Stimulated activated CD4-positive, alpha-beta T cell treated with anti-CD3 and anti-CD28 coated beads, Interleukin-12 subunit alpha, Interleukin-12 subunit beta, amount 100 ng/mL, for 48 hours (primary cell): ENCODE results near the gene SGCA.
A peak's percentile ranks its signal among the peaks of the same experiment; 100 is the strongest.

ENCODE experiments used
- DNase-seq, 3 donors: peaks; one replicate each; pipeline ENCODE4 v3.0.0-alpha.2; 2020; ENCODE audit warnings: low read depth in 2 of 3, low spot score in 1 of 3

The SGCA gene

DNA sequence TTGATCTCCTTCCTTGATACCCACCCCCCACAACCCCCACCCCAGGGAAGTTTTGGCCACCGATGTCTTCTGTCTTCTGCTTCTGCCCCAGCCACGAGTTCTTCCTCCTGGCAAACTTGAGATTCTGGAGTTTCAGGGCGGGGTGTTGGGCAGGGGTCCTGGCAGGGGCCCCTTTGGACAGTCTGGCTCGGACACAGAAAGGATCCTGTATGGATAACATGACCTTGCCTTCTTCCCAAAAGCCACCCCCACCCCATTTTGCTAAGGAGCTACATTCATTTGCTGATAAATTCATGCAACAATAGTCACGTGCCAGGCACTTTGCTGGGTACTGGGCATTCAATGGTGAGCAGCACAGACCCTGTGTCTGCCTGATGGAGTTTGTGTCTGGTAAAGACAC is 41.5 kb downstream of the SGCA start:
- no peak for DNase-seq

DNA sequence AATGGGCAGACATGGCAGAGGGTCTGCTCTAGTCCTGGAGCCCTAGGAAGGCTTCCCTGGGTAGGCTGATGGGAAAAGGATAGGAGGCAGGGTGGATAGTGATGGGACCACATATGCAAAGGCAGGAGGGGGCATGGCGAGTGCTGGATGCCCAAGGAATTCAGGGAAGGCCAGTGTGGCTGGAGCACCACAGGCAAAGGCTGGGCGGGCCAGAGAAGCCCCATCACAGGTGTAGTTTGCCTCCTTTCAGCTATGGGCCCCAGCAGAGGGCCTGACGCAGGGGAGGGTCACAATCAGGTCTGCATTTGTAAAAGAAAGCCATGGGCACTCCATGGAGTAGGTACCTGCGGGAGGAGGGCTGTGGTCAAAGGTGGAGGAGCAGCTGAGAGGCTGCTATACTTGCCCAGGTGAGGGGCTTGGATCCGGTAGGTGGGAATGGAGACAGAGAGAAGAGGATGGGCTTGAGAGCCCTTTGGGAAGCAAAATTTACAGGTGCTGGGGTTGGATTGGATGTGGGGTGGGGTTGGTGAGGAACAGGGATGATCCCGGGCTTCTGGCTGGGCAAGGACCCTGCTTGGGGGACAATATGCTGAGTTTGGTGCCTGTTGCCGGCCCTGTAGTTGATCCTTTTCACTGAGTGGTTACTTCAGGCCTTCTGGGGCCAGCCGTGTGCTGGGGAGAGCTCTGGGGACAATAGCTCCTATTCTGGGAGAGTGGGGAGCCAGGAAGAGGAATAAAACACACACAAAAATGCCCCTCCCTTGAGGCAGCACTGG is 42.2 kb downstream of the SGCA start:
- DNase-seq, result no peak

DNA sequence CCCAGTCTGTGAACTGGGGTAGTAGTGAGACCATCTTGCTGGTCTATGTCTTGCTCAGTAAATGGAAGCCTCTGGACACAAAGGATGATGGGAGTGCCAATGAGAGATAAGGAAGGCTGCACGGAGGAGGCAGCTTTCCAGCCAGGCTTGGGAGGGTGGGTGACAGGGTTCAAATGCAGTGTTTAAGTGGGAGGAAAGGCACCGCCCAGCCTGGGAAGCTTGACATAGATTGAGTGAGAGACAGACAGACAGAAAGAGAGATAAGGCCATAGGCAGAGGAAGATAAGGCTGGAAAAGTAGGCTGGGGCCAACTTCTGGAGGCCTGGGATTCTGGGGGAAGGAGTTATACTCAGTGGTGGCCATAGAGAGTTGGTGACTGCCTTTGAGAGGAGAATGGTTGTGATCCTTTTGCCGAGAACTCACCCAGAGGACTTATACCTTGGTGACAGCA is 42.8 kb downstream of the SGCA start:
- no peak for DNase-seq

DNA sequence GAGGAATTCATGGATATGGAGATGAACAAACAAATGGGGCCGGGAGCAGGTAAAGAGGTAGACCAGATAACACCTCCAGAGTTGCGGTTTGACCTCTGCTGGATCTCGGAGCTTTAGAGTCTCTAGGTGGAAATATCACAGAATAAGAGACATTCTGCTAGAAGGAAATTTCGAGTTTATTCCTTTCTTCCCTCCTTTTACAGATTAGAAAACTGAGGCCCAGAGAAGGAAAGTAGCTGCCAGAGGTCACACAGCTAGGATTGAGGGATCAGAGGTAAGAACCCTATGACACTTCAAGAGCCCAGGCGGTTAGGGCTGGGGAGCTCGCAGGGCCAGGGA is 43.3 kb downstream of the SGCA start:
- DNase-seq, result no peak

DNA sequence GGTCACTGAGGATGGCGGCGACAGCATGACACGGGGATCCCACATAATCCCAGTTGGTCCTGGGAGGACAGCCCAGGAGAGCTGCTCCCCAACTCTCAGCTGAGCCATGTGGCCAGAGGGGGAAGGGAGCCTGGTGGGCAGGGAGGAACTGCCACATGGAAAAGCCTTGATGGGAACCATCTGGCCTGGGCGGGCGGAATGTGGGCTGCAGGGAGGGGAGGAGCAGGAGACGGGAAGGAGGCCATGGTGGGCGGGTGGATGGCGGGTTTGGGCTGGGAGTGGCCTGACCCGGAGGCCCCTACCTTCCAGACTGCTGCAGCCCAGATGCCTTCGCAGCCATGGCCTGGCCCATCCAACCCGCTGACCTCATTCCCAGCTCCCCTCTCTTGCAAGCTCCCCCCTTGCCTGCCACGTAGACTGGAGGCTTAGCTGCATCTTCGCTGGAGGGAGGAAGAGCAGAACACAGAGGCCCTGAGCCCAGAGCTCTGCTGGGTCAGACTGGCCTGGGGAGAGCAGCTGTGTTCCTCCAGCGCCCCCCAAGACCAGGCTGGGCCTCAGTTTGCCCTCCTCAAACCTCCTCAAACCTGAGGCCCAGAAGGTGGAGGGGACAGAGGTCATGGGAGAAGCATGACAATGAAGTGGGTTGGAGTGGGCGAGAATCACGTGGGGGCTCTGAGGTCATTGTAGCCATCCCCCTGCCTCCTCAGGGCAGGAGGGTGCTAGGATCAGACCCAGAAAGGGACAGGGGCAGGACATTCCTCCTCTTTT is 43.9 kb downstream of the SGCA start:
- no peak for DNase-seq

DNA sequence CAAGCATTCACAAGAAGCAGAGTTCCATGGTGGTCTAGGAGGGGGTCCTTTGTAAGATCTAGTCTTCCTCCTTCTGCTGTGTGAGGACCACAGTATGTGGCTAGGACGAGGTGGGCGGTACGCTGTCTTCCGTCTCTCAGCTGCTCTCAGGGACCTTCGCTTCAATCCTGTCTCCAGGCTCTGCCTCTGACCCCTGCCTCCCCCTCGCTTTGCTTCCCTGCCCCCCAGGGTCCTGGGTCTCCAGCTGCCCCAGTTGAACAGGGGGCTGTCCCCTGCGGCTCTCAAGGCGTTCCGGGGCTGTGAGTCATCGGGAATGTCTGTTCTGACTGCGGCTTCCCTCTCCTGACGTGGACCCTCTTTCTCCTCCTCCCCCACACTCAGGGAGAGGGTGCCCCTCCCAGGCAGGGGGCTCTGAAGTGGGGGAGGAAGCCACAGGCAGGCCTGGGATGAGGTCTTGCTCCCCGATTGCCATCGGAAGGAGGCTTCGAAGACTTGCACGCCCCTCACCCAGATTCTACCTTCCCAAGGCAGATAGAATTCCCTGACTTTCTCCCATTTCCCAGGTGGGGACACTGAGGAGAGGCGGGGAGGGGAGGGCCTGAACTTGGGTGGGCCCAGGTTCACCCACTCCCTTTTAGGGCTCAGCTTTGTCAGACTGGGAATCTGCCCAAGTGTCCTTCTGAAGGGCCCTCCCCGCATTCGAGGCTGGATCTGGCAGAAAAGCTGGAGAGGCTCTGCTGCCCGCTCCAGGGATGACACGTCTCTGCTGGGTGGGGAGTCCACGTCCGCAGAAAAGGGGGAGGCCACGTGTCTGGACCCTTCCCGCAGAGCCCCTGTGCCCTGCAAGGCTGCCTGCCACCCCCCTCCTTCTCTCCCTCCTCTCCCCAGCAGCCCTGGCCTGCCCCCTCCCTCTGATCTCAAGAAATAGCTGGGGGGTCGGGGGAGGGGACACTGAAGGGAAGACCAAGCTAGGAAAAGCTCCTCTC is 44.7 kb downstream of the SGCA start:
- DNase-seq, result no peak

DNA sequence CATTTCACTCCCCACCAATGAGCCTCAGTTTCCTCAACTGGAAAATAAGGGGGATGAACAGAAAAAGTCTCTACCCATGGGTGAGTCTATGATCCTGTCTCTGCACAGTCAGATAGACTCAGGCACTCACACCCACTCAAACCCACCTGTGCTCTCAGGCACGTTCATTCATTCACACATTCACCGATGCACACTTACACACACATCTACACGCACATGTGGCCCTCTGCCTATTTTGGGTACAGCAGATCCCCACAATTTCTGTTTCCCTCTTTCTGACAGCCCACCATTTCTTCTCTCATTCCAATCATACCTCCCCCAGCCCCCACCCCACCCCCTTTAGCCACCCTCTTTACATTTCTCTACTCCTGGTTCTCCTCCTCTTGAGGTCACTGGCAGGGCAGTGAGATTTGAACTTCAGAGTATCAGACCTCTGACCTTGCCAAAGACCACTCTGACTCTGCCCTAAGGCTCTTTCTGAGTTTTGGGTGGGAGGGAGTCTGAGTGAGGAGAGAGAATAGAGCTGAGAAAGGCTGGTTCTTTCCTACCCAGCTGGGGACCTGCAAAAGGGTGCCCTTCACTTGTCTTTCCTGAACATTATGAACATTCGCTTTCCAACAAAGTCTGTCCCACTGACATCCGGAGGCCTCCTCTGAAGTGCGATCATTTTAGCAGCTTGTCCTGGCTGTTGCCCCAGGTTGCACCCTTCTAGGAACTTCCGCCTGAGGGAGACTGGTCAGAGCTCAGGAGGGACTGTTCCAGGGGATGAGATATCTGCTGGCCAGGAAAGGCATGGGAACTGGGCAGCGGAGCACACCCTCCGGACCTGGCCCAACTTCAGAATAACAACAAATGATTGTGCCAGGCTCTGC is 45.7 kb downstream of the SGCA start:
- no peak for DNase-seq

DNA sequence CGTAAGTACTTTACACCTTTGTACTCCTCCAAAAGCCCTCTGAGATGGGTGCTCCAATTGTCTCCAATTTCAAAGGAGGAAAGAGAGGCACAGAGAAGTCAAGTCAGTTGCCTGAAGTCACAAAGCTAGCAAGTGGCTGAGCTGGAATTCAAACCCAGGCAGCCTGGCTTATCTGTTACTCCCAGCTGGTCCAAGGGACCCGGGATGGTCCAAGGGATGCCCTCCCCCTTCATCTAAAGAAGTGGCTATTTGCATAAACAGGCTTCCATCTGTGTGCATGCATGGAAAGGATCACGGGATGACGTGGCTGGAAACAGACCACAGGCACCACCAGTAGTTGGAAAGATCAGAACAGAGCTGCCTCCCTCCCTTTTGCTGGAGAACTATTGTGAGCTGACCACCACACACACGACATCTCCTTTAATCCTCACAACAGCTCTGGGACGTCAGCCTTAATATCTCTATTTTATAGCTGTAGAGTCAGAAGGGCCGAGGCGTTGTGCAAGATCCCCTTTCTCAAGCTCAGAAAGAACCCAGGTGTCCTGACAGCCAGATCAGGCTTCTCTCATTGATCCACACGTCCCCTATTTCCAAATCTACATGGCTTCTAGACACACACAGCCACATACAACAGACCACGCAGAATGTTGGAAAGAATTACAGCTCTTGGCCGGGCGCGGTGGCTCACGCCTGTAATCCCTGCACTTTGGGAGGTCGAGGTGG is 46.5 kb downstream of the SGCA start:
- DNase-seq, result no peak

DNA sequence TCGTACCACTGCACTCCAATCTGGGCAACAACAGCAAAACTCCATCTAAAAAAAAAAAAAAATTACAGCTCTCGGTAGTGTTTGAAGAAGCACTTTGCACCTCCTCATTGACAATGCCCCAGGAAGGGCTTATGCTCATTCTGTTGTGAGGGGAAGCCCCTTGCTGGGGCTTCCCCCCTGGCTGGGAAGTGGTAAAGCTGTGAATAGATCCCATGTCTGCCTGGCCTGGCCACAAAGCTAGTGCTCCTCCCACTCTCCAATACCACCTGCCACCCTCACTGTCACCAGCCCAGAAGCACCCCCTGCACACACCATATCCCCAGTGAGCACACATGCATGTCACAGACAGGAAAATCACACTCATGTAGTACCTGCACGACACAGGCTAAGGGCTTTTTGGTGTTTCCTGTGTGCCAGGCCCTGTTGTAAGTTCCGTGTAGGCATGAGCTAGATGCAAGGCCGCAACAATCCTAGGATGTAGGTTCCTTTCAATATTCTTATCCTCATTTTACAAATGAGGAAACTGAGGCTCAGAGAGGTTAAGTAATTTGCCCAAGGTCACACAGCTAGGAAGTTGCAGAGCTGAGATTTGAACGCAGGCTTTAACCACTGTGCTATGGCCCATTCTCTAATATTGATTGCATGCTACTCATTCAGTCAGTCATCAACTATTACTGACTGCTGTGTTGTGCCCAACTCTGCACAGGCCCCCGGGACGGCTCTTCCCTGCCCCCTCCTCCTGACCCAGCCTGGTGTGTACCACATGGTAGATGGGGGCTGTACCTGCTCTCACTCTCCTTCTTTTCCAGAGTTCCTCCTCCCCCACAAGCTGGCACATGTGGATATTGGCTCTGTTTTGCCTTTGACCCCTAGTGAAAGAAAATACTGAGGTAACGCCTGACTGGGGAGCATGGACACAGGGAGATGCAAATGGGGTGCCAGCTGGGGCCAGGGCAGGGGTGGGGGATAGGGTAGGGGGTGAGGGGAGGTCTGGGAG is 47.5 kb downstream of the SGCA start:
- DNase-seq, result peak; percentile 20 to 34 (median 30)

DNA sequence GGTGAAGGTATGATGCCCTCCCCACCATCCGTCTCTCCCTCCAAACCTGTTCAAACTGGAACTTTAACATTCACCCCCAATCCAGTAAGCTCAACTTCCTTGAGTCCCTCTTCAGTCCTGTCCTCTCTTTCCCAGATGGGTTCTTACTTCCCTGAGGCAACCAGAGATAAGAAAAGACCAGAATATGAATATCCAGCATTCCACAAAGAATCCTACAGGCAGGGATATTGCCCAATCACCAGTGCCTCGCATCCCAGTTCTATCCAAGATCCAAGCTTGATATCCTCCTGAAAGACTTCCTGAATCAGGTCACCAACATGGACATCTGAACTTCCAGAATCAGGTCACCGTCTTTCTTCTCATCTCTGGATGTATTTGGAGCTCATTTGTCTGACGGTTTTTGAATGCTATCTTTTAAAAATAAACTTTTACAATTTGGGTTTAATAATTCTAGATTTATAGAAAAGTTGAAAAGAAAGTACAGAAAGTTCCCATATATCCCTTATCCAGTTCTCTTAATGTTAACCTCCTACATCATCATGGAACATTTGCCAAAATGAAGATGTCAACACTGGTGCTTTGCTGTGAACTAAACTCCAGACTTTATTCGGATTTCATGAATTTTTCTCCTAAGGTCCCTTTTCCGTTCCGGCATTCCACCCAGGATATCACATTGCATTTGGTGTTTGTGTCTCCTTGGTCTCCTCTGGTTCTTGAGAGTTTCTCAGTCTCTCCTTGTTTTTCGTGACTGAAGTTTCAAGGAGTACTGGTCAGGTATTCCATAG is 49.4 kb downstream of the SGCA start:
- no peak for DNase-seq

DNA sequence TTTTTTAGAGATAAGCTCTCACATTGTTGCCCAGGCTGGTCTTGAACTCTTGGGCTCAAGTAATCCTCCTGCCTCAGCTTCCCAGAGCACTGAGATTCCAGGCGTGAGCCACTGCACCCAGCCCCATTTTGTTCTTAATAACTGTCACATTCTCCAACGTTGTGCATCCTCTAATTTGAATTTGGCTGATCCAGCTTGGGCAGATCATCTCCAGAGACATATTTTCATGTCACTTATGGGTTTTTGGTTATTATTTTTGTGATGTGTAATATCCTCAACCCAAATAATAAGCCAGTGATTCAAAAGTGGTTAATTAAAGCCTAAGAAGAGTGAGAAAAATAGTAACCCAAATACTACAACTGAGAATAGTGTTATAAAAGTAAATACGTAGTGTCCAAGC is 51.8 kb downstream of the SGCA start:
- no peak for DNase-seq

DNA sequence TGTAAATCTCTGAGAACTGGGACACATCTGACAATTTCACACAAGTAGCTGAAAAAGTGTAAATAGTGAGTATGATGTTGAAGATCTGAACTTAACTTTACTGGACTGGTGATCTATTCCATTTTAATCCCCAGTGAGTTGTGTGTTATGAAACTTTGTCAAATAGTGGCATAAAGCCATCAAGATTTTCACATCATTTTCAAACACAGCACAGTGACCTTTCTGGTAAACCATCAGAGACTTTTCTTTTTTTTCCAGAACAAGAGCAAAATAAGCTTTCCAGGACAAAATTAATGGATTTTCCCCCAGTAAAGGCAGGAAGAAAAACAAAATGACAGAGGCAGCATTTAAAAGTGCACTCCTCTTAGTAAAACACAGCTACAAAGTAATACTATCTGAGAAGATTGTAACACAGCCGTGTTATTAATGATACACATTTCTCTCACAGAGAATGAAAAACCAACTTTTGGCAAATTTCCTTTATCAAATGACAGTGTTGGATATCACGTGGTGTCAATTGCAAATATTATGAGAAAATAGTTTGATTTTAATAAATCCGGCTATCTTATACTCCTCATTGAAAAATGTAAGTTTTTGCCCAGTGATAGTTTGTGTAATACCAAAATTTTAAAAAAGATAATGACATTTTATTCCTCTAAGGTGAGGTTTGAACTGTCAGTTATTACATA is 52.4 kb downstream of the SGCA start:
- no peak for DNase-seq

DNA sequence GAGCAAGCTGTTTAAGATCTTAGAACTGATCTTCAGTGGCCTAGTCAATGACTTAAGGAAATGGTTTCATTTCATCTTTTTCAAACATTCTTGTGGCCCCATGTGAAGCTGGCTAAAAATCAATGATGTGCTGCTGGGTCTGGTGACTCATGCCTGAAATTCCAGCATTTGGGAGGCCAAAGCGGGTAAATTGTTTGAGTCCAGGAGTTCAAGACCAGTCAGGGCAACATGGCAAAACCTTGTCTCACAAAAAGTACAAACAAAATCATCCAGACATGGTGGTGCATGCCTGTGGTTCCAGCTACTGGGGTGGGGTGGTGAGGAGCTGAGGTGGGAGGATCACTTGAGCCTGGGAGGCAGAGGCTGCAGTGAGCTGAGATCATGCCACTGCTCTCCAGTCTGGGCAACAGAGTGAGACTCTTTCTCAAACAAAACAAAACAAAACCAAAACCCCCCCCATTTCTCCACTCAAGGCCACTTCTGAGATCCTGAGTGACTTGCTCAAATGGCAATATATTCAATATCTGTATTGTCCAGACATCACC is 53.0 kb downstream of the SGCA start:
- no peak for DNase-seq

DNA sequence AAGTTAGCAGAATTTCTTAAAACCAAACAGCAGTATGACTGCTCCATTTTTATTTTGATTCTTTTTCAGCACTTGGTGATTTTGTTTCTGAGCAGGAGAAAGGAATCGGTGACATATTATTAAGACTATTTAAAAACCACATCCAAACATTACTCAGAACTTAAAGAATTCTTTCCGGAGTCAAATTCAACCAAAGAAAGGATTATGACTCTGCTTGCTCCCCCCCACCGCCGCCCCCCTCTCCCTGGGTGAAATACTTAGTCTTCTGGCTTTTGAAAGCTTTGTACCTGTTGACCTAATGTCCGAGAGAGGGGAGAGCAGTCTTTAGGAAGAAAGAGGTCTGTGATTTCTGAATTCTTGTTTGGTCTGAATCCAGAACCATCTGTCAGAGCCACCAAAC is 53.5 kb downstream of the SGCA start:
- no peak for DNase-seq

DNA sequence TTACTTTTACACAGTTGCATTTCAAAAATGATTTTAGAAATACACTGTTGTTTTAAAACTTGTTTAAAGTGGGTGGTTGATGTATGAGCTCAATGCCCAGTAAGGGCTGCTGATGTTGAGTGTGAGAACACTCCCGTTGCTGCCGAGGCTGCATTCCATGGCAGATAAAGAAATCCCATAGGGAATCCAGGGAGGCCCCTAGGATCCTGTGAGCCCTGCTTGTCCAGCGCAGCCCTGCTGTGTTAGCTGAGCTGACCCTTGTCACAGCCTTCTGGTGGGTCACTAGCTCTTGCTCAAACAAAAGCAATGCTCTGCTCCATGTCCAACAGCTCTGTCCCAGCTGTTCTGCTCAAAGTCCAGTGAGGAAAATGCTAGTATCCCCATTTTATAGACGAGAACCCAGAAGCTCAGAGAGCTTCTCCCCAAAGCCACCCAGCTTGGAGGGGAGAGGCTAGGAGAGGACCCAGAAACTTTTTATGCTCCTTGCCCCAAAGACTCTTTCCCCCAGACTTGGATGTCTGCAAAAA is 54.2 kb downstream of the SGCA start:
- DNase-seq, result no peak

DNA sequence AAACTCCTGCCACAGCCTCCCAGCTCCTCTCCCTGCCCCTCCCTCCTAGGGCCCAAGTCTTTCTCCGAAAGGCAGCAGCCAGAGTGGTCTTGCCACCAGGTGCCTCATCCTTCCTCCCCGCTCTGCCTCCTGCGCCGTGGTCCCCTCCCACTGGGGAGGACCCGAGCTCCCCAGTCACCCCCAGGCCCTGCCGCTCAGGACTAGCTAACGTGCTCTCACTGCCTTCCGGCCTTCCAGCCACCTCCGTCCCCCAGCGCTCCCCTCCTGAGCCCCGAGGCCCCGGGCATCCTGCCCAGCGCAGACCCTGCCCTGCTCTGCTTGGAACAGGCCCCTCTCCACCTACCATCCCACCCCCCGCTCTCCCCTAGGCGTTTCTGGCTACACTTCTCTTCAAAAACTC is 55.0 kb downstream of the SGCA start:
- DNase-seq, result no peak
